Measurements from ENCODE around the gene WAPL.

The WAPL gene

GRCh38 chr10:86450806-86451603 is 70.6 kb downstream of the WAPL start:
- no peak for DNase-seq

GRCh38 chr10:86449926-86450558 is 71.5 kb downstream of the WAPL start:
- DNase-seq: peak; percentile 75 to 87

GRCh38 chr10:86447432-86447831 is 74.2 kb downstream of the WAPL start:
- no peak for DNase-seq

GRCh38 chr10:86446987-86447386 is 74.6 kb downstream of the WAPL start:
- no peak for DNase-seq

GRCh38 chr10:86446440-86446839 is 75.2 kb downstream of the WAPL start:
- no peak for DNase-seq

GRCh38 chr10:86443936-86444335 is 77.7 kb downstream of the WAPL start:
- no peak for DNase-seq

GRCh38 chr10:86443069-86443468 is 78.5 kb downstream of the WAPL start:
- no peak for DNase-seq

- DNase-seq: no peak
Measured at GRCh38 chr10:86440874-86441843, 80.4 kb downstream of the WAPL start.

- peak; percentile 80 to 93 for DNase-seq
Measured at GRCh38 chr10:86439544-86439943, 82.0 kb downstream of the WAPL start.

GRCh38 chr10:86438091-86438749 is 83.4 kb downstream of the WAPL start:
- no peak for DNase-seq

- DNase-seq: no peak
Measured at GRCh38 chr10:86437447-86437846, 84.1 kb downstream of the WAPL start.

GRCh38 chr10:86436963-86437362 is 84.6 kb downstream of the WAPL start:
- no peak for DNase-seq

GRCh38 chr10:86434656-86435055 is 86.9 kb downstream of the WAPL start:
- DNase-seq: no peak

GRCh38 chr10:86423739-86424138 is 97.9 kb downstream of the WAPL start:
- no peak for DNase-seq

- DNase-seq: no peak
Measured at GRCh38 chr10:86419101-86419500, 102.5 kb downstream of the WAPL start.

GRCh38 chr10:86415583-86415982 is 106.0 kb downstream of the WAPL start:
- no peak for DNase-seq

GRCh38 chr10:86415116-86415515 is 106.5 kb downstream of the WAPL start:
- DNase-seq: no peak

- peak; percentile 30 to 39 for DNase-seq
Measured at GRCh38 chr10:86413046-86413728, 108.4 kb downstream of the WAPL start.

- DNase-seq: no peak
Measured at GRCh38 chr10:86411852-86412560, 109.6 kb downstream of the WAPL start.

GRCh38 chr10:86411281-86411841 is 110.2 kb downstream of the WAPL start:
- peak; percentile 24 to 56 for DNase-seq

- DNase-seq: no peak
Measured at GRCh38 chr10:86410542-86411124, 111.0 kb downstream of the WAPL start.
